GM19099 (cell line): ENCODE measurements around the gene ATP5PO.

Source experiments
- POLR2A ChIP-seq: IDR thresholded peaks from 3 replicates; pipeline ENCODE4 v1.6.1; 2011; ENCODE audit warnings: low read depth; ENCODE audit not compliant: insufficient read length; ENCODE audit errors: extremely low read depth

The ATP5PO gene

DNA sequence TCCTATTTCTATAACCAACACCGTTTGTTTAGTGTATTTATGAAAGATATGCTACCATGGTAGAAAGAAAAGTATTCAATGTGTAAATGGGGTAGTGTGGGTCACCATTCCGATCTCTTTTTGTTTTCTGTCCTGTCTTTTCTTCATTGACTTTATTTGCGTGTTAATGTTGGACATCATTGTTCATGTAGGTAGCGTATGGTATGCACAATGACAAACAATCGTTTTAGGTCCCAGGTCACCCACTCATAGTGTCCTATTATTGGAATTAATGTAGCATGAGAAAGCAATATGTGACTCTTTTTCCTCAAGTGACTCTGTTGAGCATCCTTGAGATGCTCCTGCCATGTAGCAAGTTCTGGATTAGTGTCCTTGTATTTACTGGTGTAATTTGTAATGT is 25.4 kb downstream of the ATP5PO start:
- no peak for TF ChIP-seq POLR2A

DNA sequence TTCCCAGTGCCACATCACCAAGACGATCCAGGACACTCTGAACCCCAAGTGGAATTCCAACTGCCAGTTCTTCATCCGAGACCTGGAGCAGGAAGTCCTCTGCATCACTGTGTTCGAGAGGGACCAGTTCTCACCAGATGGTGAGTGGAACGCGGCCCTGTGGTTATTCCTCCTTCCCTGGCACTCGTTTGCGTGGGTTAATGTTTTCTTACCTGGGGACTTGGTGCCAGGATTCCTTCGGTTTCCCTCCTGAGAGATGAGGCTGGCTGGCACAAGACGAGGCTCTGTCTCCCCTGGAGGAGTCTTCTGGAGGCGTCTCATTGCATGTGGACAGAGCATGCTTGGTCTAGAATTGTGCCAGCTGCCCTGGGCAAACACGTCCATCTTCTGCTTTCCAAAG is 29.3 kb downstream of the ATP5PO start:
- no peak for TF ChIP-seq POLR2A

DNA sequence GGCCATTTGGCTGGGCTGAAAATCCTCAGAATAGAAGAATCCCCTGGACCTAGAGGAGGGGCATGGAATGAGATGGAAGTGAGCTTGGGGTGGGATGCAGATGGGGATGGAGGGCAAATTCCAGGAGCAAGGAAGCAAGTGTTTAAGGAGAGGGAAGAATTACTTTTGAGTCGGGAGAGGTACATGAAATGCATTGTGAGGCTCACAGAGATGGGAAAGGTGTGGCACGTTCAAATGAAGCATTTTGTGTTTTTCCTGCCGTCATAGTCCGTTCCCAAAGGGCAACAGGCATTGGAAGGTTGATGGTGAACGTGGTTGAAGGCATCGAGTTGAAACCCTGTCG is 30.5 kb downstream of the ATP5PO start:
- TF ChIP-seq POLR2A, result no peak

DNA sequence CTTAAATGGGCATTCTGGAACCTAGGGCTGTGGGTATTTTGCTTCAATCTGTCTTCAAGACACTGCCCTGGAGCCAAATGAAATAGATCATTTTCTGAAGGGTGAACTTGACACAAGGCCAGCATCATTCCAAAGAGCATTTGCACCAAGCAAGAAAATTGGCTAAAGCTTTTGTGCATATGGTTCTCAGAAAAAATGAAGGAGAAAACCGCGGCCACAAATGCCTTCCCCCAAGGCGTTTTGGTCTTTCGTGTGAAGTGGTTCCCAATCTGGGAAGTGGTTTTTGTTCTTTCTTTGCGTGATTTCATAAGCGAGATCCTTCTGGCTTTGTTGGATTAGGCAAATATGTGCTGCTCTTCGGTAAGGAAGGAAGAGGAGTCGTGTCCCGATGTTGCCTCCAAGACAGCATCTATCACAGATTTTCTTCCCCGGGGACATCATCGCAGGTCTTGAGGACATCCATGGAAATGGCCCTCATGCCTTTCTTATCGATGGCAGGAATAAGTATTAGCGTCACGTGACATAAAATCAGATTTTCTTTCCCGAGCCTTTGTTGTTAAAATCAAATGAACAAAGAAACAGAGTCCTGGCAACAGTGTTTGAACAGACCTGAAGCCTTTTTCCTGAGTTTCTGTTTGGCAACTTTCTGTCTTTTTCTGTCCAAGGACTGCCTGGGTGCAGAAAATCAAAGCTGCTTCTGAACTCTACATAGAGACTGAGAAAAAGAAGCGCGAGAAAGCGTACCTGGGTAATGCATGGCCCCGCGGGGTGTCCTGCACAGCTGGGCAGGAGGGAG is 31.0 kb downstream of the ATP5PO start:
- TF ChIP-seq POLR2A, result no peak

DNA sequence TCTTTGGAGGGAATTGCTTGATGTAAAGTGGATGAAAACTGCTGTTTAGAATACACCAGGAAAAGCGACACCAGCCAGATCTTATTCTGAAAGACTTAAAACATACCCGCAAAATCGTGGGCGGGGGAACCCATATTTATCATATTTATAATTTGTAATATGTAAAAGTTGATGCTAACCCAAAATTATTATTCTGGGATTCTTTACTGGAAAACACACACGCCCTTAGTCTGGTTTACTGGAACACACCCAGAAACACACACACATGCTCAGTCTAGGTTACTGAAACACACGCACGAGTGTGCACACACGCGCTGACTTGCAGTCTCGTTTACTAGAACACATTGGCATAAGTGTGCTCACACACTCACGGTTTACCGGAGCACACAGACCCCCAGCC is 32.5 kb downstream of the ATP5PO start:
- TF ChIP-seq POLR2A, result no peak

DNA sequence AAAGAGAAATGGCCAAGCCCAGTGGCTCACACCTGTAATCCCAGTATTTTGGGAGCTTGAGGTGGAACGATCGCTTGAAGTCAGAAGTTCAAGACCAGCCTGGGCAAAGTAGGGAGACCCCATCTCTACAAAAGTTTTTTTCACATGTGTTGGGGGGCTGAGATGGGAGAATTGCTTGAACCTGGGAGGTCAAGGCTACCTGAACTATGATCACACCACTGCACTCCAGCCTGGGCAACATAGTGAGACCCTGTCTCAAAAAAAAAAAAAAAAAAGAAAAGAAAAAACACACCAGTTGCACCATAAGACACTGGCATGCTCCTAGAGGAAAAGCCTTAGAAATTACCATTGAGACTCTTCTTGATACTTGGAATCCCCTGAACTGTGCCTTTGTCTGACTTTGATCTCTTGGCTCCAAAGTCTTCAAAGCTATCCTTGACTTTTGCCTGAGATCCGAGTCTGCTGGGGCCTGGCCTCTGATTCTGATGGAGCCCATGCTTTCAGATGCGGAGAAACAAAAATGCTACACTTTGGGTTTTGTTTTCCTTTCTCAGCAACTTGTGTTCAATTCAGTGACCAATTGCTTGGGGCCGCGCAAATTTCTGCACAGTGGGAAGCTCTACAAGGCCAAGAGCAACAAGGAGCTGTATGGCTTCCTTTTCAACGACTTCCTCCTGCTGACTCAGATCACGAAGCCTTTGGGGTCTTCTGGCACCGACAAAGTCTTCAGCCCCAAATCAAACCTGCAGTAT is 33.7 kb downstream of the ATP5PO start:
- TF ChIP-seq POLR2A, result no peak

DNA sequence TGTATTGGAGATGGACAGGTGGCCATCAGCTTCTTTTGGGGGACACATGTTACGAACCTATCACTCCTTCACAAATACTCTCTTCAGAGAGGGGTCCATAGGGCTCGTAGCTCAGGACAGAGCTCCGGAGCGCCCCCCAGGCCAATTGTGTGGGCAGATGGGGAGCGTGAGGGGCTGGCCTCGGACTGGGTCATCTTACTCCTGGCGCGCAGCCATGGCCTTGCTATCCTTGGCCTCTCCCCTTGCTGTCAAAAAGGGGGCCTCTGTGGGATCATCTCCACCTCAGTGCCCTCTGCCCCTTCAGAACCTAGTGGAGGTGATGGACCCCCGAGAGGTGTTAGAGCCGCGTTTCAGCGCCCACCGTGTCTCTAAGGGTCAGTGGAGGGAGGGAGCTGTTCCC is 35.0 kb downstream of the ATP5PO start:
- TF ChIP-seq POLR2A, result no peak

DNA sequence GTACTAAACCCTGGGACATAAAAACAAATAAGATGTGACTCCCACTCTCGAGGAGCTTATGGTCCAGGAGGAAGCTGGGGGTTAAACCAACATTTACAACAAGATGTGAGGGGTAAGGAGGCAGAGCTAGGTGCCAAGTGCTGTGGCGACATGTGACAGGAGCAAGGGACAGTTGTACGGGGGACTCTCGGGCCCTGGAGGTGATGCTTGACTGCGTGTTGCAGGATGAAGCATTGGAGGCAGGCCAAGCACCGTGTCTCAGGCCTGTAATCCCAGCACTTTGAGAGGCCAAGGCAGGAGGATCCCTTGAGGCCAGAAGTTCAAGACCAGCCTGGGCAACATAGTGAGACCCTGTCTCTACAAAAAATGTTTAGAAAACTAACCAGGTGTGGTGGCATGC is 36.8 kb downstream of the ATP5PO start:
- no peak for TF ChIP-seq POLR2A

DNA sequence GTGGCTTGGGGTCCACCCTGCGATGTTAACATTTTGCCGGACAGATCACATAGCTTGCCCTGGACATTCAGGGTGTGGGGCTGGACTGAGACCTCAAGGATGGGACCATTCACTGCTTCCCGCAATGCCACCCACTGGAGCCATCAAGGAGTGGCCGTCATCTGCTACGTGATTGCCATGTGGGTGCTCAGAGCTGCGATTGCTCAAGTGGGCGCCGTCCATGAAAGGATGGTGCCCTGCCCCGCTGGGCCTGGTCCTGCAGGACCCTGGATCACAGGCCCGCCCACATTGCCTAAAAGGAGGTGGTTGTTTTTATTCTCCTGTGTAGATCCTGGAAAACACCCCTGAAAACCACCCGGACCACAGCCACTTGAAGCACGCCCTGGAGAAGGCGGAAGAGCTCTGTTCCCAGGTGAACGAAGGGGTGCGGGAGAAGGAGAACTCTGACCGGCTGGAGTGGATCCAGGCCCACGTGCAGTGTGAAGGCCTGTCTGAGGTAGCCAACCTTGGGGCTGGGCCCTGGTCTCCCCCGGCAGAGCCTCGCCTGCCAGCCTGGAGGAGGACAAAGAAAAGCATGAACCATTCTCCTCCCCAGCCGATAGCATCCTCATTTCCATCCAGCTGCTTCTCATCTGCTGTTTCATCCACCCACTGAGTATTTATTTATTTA is 40.4 kb downstream of the ATP5PO start:
- TF ChIP-seq POLR2A, result no peak

DNA sequence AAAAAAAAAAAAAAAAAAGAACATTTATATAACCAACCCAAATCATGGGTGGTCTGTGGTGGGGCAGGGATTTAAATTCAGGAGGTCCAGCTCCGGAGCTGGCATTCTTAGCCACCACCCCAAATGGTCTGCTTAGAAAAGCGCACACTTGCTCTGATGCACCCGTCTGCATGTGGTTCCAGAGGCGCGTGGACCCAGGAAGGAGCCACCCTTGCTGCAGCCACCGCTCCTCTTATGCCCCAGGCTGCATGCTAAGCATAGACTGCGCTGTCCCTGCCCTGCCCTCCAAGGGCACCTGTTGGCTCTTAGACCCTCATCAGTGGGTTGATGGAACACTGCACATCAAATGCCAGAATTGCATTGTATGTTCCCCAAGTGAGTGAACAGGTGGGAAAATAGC is 41.4 kb downstream of the ATP5PO start:
- no peak for TF ChIP-seq POLR2A

DNA sequence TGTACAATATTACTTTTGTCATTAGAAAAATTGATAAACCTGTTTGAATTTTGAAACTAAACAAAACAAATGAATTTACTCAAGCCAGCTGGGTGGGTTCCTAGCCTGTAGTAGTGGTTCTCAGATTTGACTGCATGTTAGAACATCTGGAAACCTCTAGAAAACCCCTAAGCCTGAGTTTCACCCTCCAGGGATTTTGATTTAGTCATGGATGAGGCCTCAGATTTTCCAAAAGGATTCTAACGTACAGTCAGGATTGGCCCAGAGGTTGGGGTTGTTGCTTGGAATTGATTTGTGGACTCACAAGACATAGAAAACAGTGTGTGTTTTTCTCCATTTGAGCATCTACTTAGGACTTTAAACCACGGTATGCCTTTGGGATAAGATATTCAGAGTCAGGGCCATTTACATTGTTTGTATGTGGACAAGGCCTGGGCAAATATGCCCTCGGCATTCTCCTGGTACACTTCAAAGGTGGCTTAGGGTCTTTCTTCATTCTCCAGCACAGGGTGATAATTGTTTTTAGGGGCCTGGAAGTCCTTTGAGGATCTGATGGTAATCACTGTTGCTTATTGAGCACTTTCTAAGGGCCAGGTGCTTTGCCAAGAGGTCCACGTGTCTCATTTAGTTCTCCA is 42.6 kb downstream of the ATP5PO start:
- TF ChIP-seq POLR2A, result no peak

DNA sequence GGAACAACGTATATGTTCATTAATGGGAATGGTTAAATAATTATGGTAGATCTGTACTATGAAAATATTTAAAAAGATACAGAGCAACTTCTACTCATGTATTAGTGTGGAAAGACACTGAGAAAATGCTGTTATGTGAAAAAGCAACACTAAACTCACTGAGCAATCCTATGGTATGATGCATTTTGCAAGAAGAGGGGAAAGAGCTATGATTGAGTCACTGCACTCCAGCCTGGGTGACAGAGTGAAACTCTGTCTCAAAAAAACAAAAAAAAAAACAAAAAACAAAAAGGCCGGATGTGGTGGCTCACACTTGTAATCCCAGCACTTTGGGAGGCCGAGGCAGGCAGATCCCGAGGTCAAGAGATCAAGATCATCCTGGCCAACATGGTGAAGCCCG is 44.4 kb downstream of the ATP5PO start:
- TF ChIP-seq POLR2A, result no peak

DNA sequence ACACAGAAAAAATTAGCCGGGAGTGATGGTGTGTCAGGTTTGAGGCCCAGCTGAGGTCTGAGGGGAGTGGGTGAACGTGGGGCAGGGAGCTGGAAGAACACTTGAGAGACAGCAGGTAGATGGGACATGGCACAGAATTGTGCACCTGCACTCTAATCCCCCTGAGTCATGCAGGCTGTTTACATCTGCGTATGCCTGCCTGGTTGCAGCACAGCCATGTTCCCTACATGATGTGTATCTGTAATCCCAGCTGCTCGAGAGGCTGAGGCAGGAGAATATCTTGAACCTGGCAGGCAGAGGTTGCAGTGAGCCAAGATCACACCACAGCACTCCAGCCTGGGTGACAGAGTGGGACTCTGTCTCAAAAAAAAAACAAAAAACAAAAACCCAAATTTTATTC is 44.8 kb downstream of the ATP5PO start:
- TF ChIP-seq POLR2A, result no peak

DNA sequence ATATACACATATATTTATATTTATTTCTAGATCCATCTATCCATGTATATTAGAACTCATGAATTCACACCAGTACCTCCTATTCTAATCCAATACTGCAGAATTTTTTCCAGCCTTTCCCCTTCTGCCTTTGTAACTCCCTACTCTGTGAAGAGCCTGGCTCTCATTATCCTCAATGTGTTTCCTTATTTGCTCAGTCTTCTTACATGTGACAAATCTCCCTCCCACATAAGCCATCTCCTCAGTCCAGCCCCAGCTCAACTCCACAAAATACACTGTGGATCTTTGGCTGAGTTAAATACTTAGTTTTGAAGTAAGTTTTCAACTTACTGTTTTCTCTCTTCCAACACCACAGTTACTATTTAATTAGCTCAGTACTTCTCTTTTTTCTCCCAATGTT is 45.7 kb downstream of the ATP5PO start:
- no peak for TF ChIP-seq POLR2A

DNA sequence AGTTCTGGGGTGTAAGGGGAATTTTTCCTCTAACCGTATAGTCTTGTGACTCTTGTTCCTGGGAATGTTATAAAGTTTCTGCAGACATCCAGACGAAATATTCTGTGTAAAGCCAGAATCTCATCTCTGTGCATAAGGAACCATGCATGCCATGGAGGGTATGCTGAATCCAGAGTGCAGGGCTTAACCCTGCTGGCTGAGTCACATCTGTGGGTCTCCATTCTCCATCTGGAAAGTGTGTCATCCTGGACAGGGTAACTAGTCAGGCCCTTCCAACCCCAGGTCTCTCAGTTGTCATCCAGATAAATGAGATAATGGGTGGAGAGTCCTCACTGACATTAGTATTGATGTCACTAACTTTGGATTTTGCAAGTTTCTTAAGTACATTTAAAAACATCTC is 48.8 kb downstream of the ATP5PO start:
- no peak for TF ChIP-seq POLR2A
